ENCODE results near the gene PRKCE.

Gene PRKCE

GRCh38 chr2:45994060-45994459 lies 342.6 kb downstream of the PRKCE start:
- DNase-seq (ENCODE audit: low read depth) = no peak

GRCh38 chr2:46000660-46001059 lies 349.2 kb downstream of the PRKCE start:
- DNase-seq (ENCODE audit: low read depth) = no peak

DNA sequence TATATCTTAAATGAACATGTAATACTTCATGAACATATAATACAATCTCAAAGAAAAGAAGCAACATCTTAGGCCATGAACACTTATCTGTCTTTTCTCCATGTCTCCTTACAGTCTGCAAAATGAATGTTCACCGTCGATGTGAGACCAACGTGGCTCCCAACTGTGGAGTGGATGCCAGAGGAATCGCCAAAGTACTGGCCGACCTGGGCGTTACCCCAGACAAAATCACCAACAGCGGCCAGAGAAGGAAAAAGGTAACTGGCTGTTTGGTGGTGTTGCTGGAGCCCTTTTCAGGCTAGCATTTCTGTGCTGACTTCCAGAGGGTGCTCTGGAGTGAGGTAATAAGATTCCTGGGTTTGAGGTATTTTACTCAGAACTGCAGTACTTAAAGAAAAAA lies 349.8 kb downstream of the PRKCE start:
- DNase-seq (ENCODE audit: low read depth) = no peak

DNA sequence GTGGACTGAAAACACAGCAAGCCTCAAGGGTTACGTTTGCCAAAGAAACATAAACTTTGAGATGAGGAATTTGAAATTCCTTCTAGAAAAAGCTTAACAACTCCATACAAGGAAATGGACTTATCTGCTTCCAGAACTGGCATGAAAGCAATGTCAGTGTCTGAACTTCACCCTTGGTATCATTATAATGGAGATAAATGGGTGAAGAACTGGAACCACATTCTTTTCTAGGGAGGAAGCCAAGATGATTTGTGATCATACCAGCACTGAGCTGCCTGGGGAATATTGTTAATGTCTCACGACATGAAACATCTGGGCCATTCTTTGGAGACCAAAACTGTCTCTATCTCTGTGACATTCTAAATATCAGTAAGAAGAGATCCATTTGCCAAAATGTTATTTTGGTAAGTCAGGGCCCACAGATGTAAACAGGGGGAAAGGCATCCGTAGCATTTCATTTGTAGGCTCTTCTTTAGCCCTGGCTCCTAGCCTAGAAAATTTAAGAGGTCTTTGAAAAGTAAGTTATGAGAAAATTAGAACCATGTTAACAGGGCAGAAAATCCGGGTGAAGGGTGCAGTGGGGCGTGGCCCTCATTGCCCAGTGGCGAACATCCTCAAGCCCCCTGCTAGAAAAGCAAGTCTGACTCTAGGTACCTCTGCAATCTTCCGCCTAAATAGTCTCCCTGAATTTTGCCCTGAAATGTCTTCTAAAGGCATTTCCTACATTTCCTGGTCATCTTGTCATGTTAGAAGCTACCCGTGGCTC lies 350.4 kb downstream of the PRKCE start:
- DNase-seq (ENCODE audit: low read depth) = no peak

- no peak for DNase-seq (ENCODE audit: low read depth)
These were observed 351.0 kb downstream of the PRKCE start for GRCh38 chr2:46002507-46002883.

DNA sequence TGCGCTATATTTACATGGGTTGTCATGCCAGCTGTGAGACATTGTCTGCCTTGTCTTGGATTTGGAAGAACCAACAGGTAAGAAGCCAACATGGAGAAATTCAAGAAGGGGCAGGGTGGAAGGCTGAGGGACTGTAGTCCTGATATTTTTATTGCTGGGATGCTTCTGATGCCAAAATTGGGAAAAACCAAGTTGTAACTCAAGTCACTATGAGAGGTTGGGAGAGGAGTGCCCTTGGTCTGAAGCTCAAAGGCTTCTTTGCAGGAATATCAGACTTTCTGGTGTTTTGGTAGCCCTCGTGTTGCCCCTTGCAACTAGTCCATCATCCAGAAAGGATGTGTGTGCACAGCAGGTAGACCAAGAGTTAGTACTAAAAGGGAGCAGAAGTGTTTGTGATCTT lies 351.5 kb downstream of the PRKCE start:
- no peak for DNase-seq (ENCODE audit: low read depth)

- DNase-seq (ENCODE audit: low read depth) = no peak
These were observed 352.5 kb downstream of the PRKCE start for GRCh38 chr2:46003903-46004473.

GRCh38 chr2:46006473-46007025 lies 355.1 kb downstream of the PRKCE start:
- no peak for DNase-seq (ENCODE audit: low read depth)

DNA sequence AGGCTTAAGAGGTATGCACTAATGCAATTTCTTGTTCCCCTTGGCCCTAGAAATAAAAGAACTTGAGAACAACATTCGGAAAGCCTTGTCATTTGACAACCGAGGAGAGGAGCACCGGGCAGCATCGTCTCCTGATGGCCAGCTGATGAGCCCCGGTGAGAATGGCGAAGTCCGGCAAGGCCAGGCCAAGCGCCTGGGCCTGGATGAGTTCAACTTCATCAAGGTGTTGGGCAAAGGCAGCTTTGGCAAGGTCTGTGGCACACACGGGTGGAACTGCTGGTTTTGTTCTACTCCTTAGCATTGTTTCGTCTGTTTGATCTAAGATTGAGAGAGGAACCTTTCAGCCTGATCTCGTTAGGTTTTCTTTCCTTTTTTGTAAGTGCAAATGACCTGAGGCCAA lies 355.9 kb downstream of the PRKCE start:
- DNase-seq (ENCODE audit: low read depth) = no peak

DNA sequence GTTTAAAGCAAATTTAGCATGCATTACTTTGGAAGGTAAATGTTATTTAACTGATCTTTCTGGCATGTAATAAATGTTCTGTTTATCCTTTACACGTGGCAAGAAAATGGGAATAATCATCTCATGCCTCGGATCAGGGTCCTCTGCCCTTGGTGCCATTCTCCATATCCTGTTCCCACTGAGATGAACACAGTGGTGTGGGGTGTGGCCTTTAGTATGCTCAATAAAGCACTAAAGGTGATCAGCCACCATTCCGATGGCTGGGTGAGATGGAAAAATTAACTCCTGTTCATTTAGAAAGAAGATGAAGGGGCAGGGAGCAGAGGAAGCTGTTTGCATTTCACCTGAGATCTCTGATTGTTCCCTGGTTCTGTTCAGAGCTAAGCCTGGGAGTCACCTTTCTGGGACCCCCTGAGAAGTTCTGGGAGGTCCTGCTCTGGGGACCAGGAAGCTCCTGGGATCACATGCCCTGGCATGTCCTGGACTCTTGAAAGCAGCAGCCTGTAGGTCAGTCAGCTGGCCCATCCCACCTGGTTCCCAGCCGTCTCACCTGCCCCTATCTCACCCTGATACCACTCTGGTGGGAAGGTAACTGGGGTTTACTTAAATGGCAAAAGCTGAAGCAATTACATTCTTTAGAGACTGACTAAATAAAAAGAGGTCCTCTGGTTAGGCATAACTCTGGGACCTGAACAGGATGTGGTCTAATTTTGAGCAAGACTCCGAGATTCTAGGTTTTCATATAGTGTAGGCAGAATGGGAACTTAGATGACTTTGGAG lies 356.8 kb downstream of the PRKCE start:
- DNase-seq (ENCODE audit: low read depth) = no peak

DNA sequence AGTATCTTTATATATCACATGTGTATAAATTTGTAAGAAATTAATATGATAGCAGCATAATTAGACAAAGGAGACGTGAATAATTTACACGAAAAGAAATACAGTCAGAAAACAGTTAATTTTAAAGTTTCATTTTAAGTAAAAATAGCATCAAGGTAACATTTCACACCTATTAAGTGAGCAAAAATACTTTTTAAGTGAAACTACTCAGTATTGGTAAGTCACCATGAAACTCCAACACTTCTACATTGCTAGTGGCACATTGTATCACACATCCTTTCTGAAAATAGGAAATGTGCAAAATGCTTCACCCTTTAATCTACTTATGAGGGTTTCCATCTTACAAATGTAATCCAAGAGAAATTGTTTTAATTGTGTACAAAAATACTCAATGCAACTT lies 357.8 kb downstream of the PRKCE start:
- DNase-seq (ENCODE audit: low read depth) = no peak

- DNase-seq (ENCODE audit: low read depth) = no peak
These were observed 358.3 kb downstream of the PRKCE start for GRCh38 chr2:46009772-46010171.

DNA sequence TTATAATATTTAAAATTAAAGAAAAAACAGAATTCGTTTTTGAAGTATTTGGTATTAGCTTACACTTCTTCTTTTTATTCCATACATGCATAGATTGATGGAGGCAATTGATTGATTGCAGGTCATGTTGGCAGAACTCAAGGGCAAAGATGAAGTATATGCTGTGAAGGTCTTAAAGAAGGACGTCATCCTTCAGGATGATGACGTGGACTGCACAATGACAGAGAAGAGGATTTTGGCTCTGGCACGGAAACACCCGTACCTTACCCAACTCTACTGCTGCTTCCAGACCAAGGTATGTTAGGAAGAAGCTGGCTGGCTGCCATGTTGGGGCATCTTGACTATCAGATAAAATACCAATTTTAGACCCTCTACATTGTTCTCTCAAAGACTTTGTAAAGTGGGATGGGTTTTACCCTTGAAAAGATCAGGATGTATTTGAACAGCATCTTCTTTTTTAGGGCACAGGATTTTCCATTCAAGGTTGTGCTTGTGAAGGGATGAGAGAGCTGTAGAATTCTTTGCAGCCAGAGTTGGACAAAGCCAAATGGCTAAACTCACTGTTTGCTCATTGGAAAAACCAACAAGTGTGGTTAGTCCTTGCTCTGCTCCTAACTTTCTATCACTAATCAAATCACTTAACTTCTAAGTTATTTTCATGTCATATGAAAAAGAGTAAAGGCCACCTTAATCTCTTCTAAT lies 358.9 kb downstream of the PRKCE start:
- no peak for DNase-seq (ENCODE audit: low read depth)

DNA sequence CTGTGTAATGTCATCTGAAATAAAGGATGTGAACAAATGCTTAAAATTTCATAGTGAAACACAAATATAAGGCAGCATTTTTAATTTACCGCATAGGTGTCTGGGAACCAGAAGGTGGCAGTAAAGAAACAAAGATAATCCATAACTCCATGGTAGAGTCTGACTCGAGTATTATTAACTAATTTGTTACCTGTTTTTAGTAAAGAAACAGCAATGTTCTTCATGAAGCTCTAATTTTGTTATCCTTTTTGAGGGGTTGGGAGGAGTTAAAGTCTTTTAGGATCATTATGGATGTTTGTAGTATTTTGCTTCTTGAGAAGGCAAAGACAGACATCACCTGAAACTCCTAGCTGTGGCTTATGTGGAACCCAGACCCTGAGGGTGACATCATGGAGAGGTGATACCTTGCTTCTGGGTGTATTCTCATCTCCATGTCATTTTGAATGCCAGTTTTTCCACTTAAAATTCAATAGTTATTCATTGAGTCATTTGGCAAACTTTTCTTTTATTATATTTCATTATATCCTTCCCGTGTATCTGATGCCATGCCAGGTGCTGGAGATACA lies 359.5 kb downstream of the PRKCE start:
- DNase-seq (ENCODE audit: low read depth) = no peak

DNA sequence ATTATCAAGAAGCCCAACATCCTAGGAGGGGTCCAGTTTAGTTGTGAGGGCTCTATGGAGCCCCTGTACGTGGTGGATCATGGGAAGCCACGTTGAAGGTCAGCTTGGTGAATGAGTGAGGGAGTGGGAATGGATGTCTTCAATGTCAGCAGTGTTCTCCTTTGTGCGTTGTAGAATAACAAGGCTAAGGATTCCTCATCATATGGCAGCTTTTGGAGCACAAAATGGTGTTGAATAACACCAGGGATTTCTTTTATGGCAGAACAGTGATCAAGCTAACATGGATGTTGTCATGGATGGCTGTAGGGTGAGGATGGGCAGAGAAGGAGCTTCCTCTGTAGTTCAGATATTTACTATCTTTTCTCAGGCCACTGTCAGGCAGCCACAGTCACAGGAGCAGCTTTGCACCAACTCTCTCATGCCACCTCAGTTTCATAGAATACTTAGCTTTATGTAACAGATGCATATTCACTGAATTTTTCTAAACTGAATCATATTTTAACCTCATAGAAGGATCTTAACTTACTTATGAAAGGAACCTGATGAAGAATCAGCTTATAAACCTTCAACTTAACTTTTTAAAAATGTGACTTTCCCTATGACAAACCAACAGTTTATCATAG lies 361.3 kb downstream of the PRKCE start:
- DNase-seq (ENCODE audit: low read depth) = no peak

GRCh38 chr2:46013726-46014125 lies 362.3 kb downstream of the PRKCE start:
- no peak for DNase-seq (ENCODE audit: low read depth)

DNA sequence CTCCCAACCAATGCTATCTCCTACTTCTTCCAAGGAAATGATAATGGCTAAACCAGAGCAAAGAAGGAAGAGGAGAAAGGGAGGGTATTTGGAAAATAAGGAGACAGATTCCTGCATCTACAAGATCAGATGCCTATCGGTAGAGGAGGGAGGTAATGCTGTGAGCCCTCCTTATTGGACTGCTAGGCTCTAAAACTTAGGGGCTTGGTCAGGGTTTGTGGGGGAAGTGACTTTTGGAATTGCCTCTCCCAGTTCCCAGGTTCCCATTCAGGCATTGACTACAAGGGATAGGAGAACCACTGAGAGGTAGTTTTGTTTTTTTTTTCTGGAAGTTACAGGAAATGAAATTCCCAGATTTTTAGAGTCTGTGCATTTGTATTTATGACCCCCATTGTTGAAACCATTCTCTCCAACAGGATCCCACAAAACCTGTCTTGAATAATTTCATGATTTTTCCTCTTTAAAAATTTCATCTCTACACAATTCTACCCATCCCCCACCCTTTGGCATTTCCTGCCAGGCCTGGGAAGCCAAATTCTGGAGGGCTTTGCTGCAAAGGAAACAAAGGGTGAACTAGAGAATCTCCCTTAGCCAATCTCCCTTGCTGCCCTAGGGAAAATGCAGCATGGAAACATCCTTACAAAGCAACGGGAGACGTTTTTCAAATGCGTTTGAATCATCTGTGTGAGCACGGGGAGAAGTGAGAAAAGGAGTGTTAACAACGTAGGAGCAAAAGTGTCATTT lies 363.6 kb downstream of the PRKCE start:
- no peak for DNase-seq (ENCODE audit: low read depth)

- no peak for DNase-seq (ENCODE audit: low read depth)
These were observed 364.2 kb downstream of the PRKCE start for GRCh38 chr2:46015671-46016070.

DNA sequence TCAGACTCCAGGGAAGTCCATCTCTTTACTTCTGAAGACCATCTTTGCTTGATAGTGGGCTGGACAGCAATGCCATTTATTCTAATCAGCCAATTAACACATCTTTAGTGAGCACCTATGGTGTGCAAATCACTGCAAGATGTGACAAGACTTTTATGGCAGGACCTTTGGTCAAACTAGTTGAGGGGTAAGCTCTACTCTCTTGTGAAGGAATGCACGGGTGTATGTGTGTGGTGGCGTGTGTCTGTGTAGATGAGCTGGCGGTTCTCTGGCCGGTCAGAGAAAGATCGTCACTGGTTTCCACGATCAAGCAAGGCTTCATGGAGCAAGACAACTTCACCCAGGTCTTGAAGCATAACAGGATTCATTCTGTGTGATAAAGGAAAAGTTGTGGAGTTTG lies 364.6 kb downstream of the PRKCE start:
- no peak for DNase-seq (ENCODE audit: low read depth)

- DNase-seq (ENCODE audit: low read depth) = no peak
These were observed 367.5 kb downstream of the PRKCE start for GRCh38 chr2:46018773-46019591.
